Lower lobe of right lung (tissue), 2 donors: ENCODE measurements around the gene DLL3. TPM values are rescaled to one million over a fixed set of nuclear protein-coding genes. Genes with fewer than 3 reads are reported as not detected.
"Not testable (repeated sequence)": the region's sequence is repeated elsewhere in the genome, so short reads cannot be mapped to it uniquely, and the experiment has no call there.

Experiments
- ATAC-seq, 2 donors: fragments of 200-7000 bp; cut with Tn5 transposase; one replicate each; pipeline ENCODE4 v1.9.1; 2020 to 2022; ENCODE audit warnings: mild to moderate bottlenecking in 2 of 2, moderate library complexity in 2 of 2
- DNase-seq: peaks from one replicate; pipeline ENCODE4 v3.0.0-alpha.2; 2020
- H3K27ac ChIP-seq: fragments of 200-600 bp; one replicate; pipeline ENCODE4 v1.8.0; 2022
- H3K27me3 ChIP-seq: fragments of 200-600 bp; one replicate; pipeline ENCODE4 v1.8.0; 2022; ENCODE audit warnings: low read depth
- H3K36me3 ChIP-seq: fragments of 200-600 bp; one replicate; pipeline ENCODE4 v1.8.0; 2022; ENCODE audit warnings: mild to moderate bottlenecking
- H3K4me1 ChIP-seq: fragments of 200-600 bp; one replicate; pipeline ENCODE4 v1.8.0; 2022
- H3K4me3 ChIP-seq: fragments of 200-600 bp; one replicate; pipeline ENCODE4 v1.8.0; 2022; ENCODE audit warnings: mild to moderate bottlenecking
- H3K9me3 ChIP-seq: fragments of 200-600 bp; one replicate; pipeline ENCODE4 v1.8.0; 2022
- intact Hi-C: fragments of 100-400 bp; cut with DNase I; formaldehyde crosslinking; loops from one replicate; pipeline ENCODE4 v1.11.0; 2022
- long read RNA-seq: library from polyadenylated mRNA; unstranded; transcript quantifications from one replicate; pipeline ENCODE4 v2.0.0, GENCODE V29; 2021
- total RNA-seq: library from RNA; stranded (reverse); fragmentation: NEBNext Ultra II Directional; extraction: Animal tissue kit (Norgen Biotek cat#: 25700); gene quantifications from one replicate; pipeline ENCODE4 v1.2.1, GENCODE V29; 2021
- TF ChIP-seq, protein P1 (sequence below): fragments of 200-600 bp; IDR thresholded peaks from one replicate; pipeline ENCODE4 v1.8.0; 2022; ENCODE audit warnings: antibody characterized with exemption, mild to moderate bottlenecking
- donor health status: DM: no; HTN: yes; CAD: no; lungs with severe emphysema.

Gene DLL3, protein sequence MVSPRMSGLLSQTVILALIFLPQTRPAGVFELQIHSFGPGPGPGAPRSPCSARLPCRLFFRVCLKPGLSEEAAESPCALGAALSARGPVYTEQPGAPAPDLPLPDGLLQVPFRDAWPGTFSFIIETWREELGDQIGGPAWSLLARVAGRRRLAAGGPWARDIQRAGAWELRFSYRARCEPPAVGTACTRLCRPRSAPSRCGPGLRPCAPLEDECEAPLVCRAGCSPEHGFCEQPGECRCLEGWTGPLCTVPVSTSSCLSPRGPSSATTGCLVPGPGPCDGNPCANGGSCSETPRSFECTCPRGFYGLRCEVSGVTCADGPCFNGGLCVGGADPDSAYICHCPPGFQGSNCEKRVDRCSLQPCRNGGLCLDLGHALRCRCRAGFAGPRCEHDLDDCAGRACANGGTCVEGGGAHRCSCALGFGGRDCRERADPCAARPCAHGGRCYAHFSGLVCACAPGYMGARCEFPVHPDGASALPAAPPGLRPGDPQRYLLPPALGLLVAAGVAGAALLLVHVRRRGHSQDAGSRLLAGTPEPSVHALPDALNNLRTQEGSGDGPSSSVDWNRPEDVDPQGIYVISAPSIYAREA
- not detected for total RNA-seq
- long read RNA-seq, result 0 reads

DNA sequence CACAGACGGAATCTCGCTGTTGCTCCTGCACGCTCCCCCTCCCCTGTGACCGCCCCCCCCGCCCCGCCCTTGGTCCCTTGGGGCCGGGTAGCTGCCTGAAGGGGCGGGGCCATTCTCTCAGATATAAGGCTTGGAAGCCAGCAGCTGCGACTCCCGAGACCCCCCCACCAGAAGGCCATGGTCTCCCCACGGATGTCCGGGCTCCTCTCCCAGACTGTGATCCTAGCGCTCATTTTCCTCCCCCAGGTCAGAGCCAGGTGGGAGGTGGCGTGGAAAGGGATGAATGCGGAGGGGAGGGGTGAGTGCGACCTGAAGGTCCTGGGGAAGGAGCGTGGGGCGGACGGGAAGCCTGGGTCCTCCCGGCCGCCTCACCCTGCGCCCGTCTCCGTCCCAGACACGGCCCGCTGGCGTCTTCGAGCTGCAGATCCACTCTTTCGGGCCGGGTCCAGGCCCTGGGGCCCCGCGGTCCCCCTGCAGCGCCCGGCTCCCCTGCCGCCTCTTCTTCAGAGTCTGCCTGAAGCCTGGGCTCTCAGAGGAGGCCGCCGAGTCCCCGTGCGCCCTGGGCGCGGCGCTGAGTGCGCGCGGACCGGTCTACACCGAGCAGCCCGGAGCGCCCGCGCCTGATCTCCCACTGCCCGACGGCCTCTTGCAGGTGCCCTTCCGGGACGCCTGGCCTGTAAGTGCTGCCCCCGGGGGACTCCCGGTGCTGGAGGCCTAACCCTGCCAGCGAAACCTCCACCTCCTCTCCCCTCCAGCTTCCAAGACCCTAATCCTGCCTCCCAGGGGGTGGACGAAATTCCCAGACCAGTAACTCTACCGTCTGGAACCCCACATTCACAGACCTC is at the start of gene DLL3:
TSS of gene DLL3 (plus strand) at position 150 of the 845 bp plus-strand sequence. CDS start at position 178, 28 bp downstream.
- Histone ChIP-seq H3K36me3 (no peaks in the 10 kb centered on the region), H3K27me3 (peaks cover 71% of the 10 kb centered on the region), H3K27ac (no peak within 1 kb of the TSS), H3K4me1 (peaks cover 19% of the 10 kb centered on the region), H3K4me3 (no peak within 1 kb of the TSS), H3K9me3 (no peaks in the 10 kb centered on the region)
- TF ChIP-seq, protein P1, sequence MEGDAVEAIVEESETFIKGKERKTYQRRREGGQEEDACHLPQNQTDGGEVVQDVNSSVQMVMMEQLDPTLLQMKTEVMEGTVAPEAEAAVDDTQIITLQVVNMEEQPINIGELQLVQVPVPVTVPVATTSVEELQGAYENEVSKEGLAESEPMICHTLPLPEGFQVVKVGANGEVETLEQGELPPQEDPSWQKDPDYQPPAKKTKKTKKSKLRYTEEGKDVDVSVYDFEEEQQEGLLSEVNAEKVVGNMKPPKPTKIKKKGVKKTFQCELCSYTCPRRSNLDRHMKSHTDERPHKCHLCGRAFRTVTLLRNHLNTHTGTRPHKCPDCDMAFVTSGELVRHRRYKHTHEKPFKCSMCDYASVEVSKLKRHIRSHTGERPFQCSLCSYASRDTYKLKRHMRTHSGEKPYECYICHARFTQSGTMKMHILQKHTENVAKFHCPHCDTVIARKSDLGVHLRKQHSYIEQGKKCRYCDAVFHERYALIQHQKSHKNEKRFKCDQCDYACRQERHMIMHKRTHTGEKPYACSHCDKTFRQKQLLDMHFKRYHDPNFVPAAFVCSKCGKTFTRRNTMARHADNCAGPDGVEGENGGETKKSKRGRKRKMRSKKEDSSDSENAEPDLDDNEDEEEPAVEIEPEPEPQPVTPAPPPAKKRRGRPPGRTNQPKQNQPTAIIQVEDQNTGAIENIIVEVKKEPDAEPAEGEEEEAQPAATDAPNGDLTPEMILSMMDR, result no peak
- ATAC-seq, result no peak
- no peak for DNase-seq
- intact Hi-C loops, result no loop called here

DNA sequence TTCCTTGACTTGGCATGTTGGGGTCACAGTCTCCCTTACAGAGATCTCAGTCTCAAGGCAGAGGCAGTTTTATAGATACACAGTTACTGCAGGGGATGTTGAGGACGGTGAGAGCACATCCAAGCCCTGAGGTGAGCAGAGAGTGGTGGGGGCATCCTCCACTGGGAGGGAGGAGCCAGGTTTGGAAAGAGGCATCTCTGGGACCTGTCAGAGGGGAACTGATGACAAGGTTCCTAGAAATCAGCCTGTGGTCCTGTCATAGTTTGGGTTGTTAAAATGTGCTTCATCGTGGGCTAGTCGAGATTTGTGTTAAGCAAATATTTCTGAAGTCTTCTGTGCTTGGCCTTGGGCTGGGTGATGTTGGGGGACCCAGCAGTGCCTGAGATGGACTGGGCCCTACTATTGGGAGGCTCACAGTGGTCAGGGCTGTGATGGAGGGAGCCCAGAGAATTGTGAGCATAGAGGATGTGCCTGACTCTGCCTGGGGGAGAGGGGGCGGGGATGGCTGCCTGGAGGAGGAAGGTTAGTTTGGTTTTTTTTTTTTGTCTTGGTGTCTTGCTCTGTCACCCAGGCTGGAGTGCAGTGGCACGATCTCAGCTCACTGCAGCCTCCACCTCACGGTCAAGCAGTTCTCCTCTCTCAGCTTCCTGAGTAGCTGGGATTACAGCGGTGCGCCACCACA is 49.5 kb upstream of the DLL3 start:
- intact Hi-C loops, result no loop called here
- H3K9me3 ChIP-seq, result no peaks in the 10 kb centered on the region
- TF ChIP-seq, protein P1, result no peak

DNA sequence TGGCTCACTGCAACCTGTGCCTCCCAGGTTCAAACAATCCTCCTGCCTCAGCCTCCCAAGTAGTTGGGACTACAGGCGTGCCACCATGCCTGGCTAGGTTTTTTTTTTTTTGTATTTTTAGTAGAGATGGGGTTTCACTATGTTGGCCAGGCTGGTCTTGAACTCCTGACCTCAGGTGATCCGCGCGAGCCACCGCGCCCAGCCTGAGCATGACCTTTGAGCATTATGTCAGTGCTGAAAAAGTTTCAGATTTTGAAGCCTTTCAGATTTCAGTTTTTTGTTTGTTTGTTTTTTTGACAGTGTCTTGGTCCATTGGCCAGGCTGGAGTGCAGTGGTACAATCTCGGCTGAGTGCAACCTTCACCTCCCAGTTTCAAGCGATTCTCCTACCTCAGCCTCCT is 47.5 kb upstream of the DLL3 start:
- H3K4me1 ChIP-seq, result peaks cover 42% of the 10 kb centered on the region
- ATAC-seq, H3K4me3 ChIP-seq, H3K27ac ChIP-seq, H3K27me3 ChIP-seq, intact Hi-C loops, DNase-seq, H3K9me3 ChIP-seq: not testable (repeated sequence)
- H3K36me3 ChIP-seq, result peaks cover 69% of the 10 kb centered on the region

More for the DNA sequence above, 49.5 kb upstream of the DLL3 start:
- no peaks in the 10 kb centered on the region for H3K27me3 ChIP-seq
- peaks cover 49% of the 10 kb centered on the region for H3K36me3 ChIP-seq
- H3K27ac ChIP-seq, result no peak overlapping the region
- DNase-seq (no peak), ATAC-seq (no peak)
- H3K4me1 ChIP-seq, result peaks cover 50% of the 10 kb centered on the region
- H3K4me3 ChIP-seq, result no peak overlapping the region

DNA sequence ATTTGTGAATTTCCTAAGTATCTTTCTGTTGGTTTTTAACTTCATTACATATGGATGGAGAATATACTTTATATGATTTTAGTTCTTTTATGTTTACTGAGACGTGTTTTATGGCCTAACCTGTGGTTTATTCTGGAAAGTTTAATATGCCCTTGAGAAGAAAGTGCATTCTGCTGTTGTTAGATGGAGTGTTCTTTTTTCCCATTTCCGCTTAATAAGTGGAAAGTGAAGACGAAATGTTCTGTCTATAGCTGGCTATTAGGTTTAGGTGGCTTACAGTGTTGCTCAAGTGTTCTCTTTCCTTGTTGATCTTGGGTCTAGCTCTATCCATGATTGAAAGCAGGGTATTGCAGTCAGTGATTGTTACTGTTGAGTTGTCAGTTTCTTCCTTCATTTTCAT is 35.3 kb upstream of the DLL3 start:
- no peak for DNase-seq
- Histone ChIP-seq H3K27me3 (no peaks in the 10 kb centered on the region), H3K36me3 (peaks cover 99% of the 10 kb centered on the region), H3K27ac (no peak overlapping the region), H3K4me3 (no peak overlapping the region), H3K9me3 (no peaks in the 10 kb centered on the region), H3K4me1 (no peaks in the 10 kb centered on the region)
- intact Hi-C loops, result no loop called here
- TF ChIP-seq, protein P1, result no peak
- no peak for ATAC-seq

DNA sequence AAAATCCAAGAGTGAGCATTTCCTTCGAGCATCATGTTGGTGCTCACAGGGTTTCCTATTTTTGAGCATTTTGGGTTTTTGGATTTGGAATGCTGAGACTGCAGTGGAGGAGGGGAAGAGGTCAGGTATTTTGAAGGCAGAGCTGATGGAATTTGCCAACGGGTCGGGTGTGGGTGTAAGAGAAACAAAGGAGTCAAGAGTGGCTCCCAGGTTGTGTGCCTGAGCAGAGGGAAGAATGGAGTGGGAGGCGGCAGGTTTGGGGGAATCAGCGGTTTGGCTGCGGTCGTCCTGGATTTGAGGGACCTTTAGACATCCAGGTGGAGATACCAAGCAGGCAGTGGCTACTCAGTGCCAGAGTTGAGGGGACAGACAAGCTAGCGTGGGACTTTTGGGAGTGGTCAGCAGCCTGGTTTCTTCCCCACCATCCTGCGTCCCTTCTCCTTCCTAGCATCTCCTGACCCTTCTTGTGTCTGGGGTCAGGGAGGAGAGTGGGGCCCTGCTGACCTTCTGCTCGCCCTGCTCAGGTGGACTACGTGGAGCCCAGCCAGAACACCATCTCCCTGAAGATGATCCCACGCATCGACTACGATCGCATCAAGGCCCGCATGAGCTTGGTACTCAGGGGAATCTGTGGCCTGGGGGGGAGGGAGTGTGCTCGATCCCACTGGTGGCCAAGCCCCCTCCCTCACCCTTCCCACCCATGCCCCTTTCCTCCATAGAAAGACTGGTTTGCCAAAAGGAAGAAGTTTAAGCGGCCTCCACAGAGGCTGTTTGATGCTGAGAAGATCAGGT is 32.6 kb upstream of the DLL3 start:
- Histone ChIP-seq H3K9me3 (no peaks in the 10 kb centered on the region), H3K27me3 (no peaks in the 10 kb centered on the region), H3K4me3 (no peak overlapping the region), H3K4me1 (no peaks in the 10 kb centered on the region), H3K27ac (no peak overlapping the region), H3K36me3 (peaks cover 99% of the 10 kb centered on the region)
- DNase-seq, result no peak
- TF ChIP-seq, protein P1, result no peak
- no peak for ATAC-seq
- intact Hi-C loops, result no loop called here
